ENCODE results near the gene C4orf50.

The C4orf50 gene

DNA sequence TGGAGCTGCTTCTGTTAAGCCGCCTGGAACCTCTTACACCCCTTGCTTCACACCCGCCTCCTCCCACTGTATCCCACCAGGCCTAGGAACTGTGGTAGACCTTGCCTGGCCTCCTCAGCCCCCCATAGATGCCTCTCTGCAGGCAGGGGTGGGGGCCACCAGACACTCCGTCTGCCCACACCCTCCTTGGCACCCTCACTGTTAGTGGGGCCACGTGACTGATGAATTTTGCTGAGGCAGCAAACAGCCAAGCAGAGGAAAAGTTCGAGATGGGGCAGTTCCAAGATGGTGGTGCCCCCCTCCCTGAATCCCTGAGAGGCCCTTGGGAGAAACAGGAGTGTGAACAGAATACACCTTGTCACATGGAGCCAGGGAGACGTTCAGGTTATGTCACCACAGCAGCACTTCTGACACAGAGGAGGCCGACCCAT lies 41.2 kb upstream of the C4orf50 start:
- POLR2A ChIA-PET = no interaction called here
- no peak for DNase-seq (ENCODE audit: extremely low spot score)
- TF ChIP-seq ELF4 (IDR thresholded peaks at IDR 0.05) (no peak), NFRKB (IDR thresholded peaks at IDR 0.05) (no peak), BHLHE40 (IDR thresholded peaks at IDR 0.05; ENCODE audit: borderline replicate concordance) (no peak), HDGF (IDR thresholded peaks at IDR 0.05; ENCODE audit: borderline replicate concordance) (no peak), FOXA1 (IDR thresholded peaks at IDR 0.05) (no peak), CTBP1 (IDR thresholded peaks at IDR 0.05; ENCODE audit: borderline replicate concordance) (no peak), ZNF384 (IDR thresholded peaks at IDR 0.05) (no peak), SP1 (IDR thresholded peaks at IDR 0.05) (no peak), SUZ12 (IDR thresholded peaks at IDR 0.05) (no peak), ARNT (IDR thresholded peaks at IDR 0.05) (no peak), L3MBTL2 (conservative IDR thresholded peaks at IDR 0.05) (no peak)
- CTCF ChIA-PET = interaction anchor here (1.4 kb wide), 1 partner anchor 12 kb away, joined by 5 read pairs; no protein-coding TSS in a partner anchor

DNA sequence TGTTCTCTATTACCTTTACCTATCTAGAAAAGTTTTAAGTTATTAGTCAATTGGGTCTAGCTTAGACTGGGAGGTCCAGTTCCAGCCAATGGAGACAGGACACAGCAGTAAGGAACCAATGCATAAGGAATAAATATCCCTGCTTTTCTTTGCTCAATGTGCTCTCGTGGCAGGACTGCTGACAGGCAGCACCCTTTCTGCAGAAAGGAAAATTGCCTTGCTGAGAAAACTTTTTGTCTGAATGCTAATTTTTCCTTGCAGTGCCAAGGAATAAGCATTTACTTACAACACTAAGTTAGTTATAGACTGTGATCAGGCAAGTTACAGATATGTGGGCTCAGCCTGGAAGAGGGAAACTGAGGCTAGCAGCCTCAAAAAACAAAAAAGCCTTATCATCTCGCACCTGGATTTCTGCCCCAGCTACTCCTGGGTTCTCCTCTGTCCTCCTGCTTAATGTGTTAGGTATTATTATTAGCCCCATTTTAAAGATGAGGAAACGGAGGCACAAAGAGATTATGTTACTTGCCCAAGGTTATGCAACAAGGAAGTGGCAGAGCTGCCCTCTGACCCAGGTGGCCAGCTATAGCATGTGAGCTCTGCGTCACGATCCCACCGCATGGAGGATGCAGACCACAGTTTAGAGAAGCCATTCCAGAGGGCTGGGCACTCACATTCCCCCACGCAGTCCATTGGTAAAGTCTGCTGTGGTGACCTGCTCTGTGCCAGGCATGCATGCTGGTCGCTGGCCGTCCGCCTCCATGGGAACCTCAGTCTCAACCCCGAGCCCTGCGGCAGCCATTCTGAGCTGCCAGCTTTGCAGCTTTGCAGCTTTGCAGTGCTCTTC lies 40.5 kb upstream of the C4orf50 start:
- POLR2A ChIA-PET = no interaction called here
- TF ChIP-seq CTBP1 (IDR thresholded peaks at IDR 0.05; ENCODE audit: borderline replicate concordance) = no peak
- no peak for TF ChIP-seq L3MBTL2 (conservative IDR thresholded peaks at IDR 0.05)
- TF ChIP-seq SUZ12 (IDR thresholded peaks at IDR 0.05) = no peak
- TF ChIP-seq FOXM1 (IDR thresholded peaks at IDR 0.05; ENCODE audit: borderline replicate concordance) = no peak
- no peak for TF ChIP-seq BHLHE40 (IDR thresholded peaks at IDR 0.05; ENCODE audit: borderline replicate concordance)
- DNase-seq (ENCODE audit: extremely low spot score) = no peak
- CTCF ChIA-PET = interaction anchor here (1.1 to 1.4 kb wide), 2 partner anchors 11 to 13 kb away, joined by 3 to 5 read pairs; no protein-coding TSS in a partner anchor

GRCh38 chr4:6056976-6057766 lies 38.9 kb upstream of the C4orf50 start:
- ChIA-PET CTCF (no interaction called here), POLR2A (no interaction called here)
- DNase-seq (ENCODE audit: extremely low spot score) = no peak
- TF ChIP-seq FOXA1 (IDR thresholded peaks at IDR 0.05) (no peak), TARDBP (IDR thresholded peaks at IDR 0.05) (no peak), ZNF384 (IDR thresholded peaks at IDR 0.05) (no peak), SUZ12 (IDR thresholded peaks at IDR 0.05) (no peak), ELF4 (IDR thresholded peaks at IDR 0.05) (no peak), HDGF (IDR thresholded peaks at IDR 0.05; ENCODE audit: borderline replicate concordance) (no peak), PKNOX1 (IDR thresholded peaks at IDR 0.05) (no peak), FOXM1 (IDR thresholded peaks at IDR 0.05; ENCODE audit: borderline replicate concordance) (no peak), LEF1 (IDR thresholded peaks at IDR 0.05; ENCODE audit: borderline replicate concordance) (no peak), FOXK2 (IDR thresholded peaks at IDR 0.05) (no peak), ARNT (IDR thresholded peaks at IDR 0.05) (no peak), NFRKB (IDR thresholded peaks at IDR 0.05) (no peak), SP1 (IDR thresholded peaks at IDR 0.05) (no peak), CTBP1 (IDR thresholded peaks at IDR 0.05; ENCODE audit: borderline replicate concordance) (no peak), BHLHE40 (IDR thresholded peaks at IDR 0.05; ENCODE audit: borderline replicate concordance) (no peak)

DNA sequence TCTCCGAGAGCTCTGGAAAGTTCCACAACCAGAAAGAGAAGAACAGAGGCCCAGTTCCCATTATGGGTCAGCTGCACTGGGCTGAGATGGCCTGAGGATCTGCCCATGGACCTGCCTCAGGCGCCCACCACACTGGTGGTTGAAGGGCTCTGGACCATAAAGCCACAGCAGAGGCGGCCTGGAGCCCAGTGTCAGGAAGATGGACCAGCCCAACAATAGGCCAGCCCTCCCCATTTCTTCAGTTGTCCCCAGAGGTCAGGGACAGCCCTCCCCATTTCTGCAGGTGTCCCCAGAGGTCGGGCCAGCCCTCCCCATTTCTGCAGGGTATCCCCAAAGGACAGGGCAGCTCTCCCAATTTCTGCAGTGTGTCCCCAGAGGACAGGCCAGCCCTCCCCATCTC lies 37.2 kb upstream of the C4orf50 start:
- TF ChIP-seq PKNOX1 (IDR thresholded peaks at IDR 0.05) (no peak), CTBP1 (IDR thresholded peaks at IDR 0.05; ENCODE audit: borderline replicate concordance) (no peak), FOXM1 (IDR thresholded peaks at IDR 0.05; ENCODE audit: borderline replicate concordance) (no peak), LEF1 (IDR thresholded peaks at IDR 0.05; ENCODE audit: borderline replicate concordance) (no peak)
- POLR2A ChIA-PET = no interaction called here
- CTCF ChIA-PET = no interaction called here
- DNase-seq (ENCODE audit: extremely low spot score) = no peak

GRCh38 chr4:6055030-6055429 lies 36.8 kb upstream of the C4orf50 start:
- no peak for TF ChIP-seq HDGF (IDR thresholded peaks at IDR 0.05; ENCODE audit: borderline replicate concordance)
- TF ChIP-seq NFRKB (IDR thresholded peaks at IDR 0.05) = no peak
- TF ChIP-seq ARNT (IDR thresholded peaks at IDR 0.05) = no peak
- TF ChIP-seq PKNOX1 (IDR thresholded peaks at IDR 0.05) = no peak
- no peak for TF ChIP-seq LEF1 (IDR thresholded peaks at IDR 0.05; ENCODE audit: borderline replicate concordance)
- TF ChIP-seq ELF4 (IDR thresholded peaks at IDR 0.05) = no peak
- TF ChIP-seq FOXM1 (IDR thresholded peaks at IDR 0.05; ENCODE audit: borderline replicate concordance) = no peak
- no peak for TF ChIP-seq SUZ12 (IDR thresholded peaks at IDR 0.05)
- TF ChIP-seq BHLHE40 (IDR thresholded peaks at IDR 0.05; ENCODE audit: borderline replicate concordance) = no peak
- no peak for TF ChIP-seq L3MBTL2 (conservative IDR thresholded peaks at IDR 0.05)
- TF ChIP-seq FOXK2 (IDR thresholded peaks at IDR 0.05) = no peak
- no peak for TF ChIP-seq TARDBP (IDR thresholded peaks at IDR 0.05)
- no peak for TF ChIP-seq SP1 (IDR thresholded peaks at IDR 0.05)
- TF ChIP-seq FOXA1 (IDR thresholded peaks at IDR 0.05) = no peak
- no peak for TF ChIP-seq ZNF384 (IDR thresholded peaks at IDR 0.05)
- DNase-seq (ENCODE audit: extremely low spot score) = no peak
- CTCF ChIA-PET = no interaction called here
- POLR2A ChIA-PET = no interaction called here
